ENCODE measurements around the gene FAM83C. TPM values are rescaled to one million over a fixed set of nuclear protein-coding genes. Genes with fewer than 3 reads are reported as not detected.

FAM83C gene
- total and polyA plus RNA-seq, 2 donors (not counting 1 experiment from before 2014, with no cell fraction given), result not detected

DNA sequence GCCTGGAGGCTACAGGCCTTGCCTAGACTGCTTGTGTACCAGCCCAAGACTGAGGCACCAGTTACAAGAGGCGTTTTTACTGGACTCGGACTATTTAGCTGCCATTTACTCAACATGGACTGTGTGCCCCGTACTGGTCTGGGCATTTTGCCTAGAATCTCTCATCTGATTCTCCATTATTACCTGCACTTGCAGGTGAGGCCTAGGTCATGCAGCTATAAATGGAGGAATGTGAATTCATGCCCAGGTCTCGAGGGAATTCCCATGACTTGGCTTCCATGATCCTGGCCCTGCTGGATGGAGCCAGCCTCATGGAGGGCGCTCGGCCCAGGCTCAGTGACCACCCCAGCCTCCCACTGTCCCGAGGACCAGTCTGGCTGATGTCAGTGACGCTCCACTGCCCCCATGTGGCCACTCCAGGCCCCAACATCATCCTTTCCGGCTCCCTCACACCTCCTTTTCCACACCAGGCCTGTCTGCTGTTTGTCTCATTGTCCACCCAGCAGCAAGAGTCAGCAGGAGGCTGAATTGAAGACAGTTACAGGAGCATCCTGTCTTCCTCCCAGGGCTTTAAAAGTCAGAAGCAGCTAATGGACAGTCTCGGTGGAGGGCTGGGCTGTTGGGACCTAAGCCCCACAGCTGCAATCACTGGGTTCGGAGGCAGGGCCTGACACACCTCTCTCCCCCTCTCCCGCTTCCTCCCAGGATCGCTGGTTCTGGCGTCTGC is 23.0 kb downstream of the FAM83C start:
- H3K9me3 ChIP-seq (ENCODE audit: control extremely low read depth in 1 of 3, control insufficient read depth in 2 of 3, insufficient read depth in 1 of 3, low read length in 2 of 3), result no peaks in the 10 kb centered on the region
- Mint-ChIP-seq H3K4me3 (no peak overlapping the region), H3K27ac (no peak overlapping the region), H3K27me3 (no peaks in the 10 kb centered on the region), H3K9me3 (ENCODE audit: insufficient read depth) (no peaks in the 10 kb centered on the region), H3K4me1 (peaks cover 1% of the 10 kb centered on the region)
- H3K4me3 ChIP-seq (ENCODE audit: control extremely low read depth in 1 of 5, extremely low read depth in 1 of 5, insufficient read depth in 1 of 5, low read depth in 2 of 5, low read length in 4 of 5), result no peak overlapping the region
- ATAC-seq (ENCODE audit: low read depth) (peak; percentile 65), DNase-seq (peak; percentile 55)
- H2AFZ ChIP-seq (ENCODE audit: insufficient read depth, low read depth, low read length, poor library complexity, severe bottlenecking), result no peak overlapping the region
- CTCF ChIA-PET, result interaction anchor here (0.6 to 1.9 kb wide), 5 partner anchors 11 to 1949 kb away, joined by 3 to 12 read pairs (median 4); no protein-coding TSS in a partner anchor
- H3K79me2 ChIP-seq (ENCODE audit: control insufficient read depth, insufficient read depth, low read length), result peaks cover 54% of the 10 kb centered on the region
- intact Hi-C loops (cut with micrococcal nuclease), result no loop called here
- no peak overlapping the region for H3K9ac ChIP-seq (ENCODE audit: low read length)
- TF ChIP-seq, protein P1, sequence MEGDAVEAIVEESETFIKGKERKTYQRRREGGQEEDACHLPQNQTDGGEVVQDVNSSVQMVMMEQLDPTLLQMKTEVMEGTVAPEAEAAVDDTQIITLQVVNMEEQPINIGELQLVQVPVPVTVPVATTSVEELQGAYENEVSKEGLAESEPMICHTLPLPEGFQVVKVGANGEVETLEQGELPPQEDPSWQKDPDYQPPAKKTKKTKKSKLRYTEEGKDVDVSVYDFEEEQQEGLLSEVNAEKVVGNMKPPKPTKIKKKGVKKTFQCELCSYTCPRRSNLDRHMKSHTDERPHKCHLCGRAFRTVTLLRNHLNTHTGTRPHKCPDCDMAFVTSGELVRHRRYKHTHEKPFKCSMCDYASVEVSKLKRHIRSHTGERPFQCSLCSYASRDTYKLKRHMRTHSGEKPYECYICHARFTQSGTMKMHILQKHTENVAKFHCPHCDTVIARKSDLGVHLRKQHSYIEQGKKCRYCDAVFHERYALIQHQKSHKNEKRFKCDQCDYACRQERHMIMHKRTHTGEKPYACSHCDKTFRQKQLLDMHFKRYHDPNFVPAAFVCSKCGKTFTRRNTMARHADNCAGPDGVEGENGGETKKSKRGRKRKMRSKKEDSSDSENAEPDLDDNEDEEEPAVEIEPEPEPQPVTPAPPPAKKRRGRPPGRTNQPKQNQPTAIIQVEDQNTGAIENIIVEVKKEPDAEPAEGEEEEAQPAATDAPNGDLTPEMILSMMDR (IDR thresholded peaks at IDR 0.05), result peak; percentile 65
- TF ChIP-seq EZH2 (IDR thresholded peaks at IDR 0.05; ENCODE audit: borderline replicate concordance, insufficient read depth, low read depth, low read length, poor library complexity, severe bottlenecking), result no peak
- peaks cover 0 to 46% of the 10 kb centered on the region in 2 experiments for H3K36me3 ChIP-seq (replicated peaks in 1 of 2; ENCODE audit: control extremely low read depth in 1 of 2, control insufficient read depth in 1 of 2, extremely low read depth in 1 of 2, insufficient read depth in 2 of 2, low read length in 1 of 2)
- H3K27me3 ChIP-seq (replicated peaks in 1 of 4; ENCODE audit: control extremely low read depth in 1 of 4, control insufficient read depth in 3 of 4, insufficient read depth in 4 of 4, low read length in 3 of 4), result no peaks in the 10 kb centered on the region
- no peak overlapping the region for H3K4me2 ChIP-seq (replicated peaks; ENCODE audit: low read depth, low read length, poor library complexity, severe bottlenecking)
- POLR2A ChIA-PET, result no interaction called here
- peaks cover 18% of the 10 kb centered on the region for H4K20me1 ChIP-seq (ENCODE audit: control insufficient read depth, insufficient read depth, low read length, poor library complexity, severe bottlenecking)
- WGBS (ENCODE audit: insufficient coverage), result 78% methylated on average over 14 of the region's 14 CpGs
- H3K4me1 ChIP-seq (ENCODE audit: control insufficient read depth in 2 of 2, insufficient read depth in 2 of 2, low read length in 2 of 2), result no peaks in the 10 kb centered on the region
- no peak overlapping the region for H3K27ac ChIP-seq (ENCODE audit: low read length in 2 of 2)

DNA sequence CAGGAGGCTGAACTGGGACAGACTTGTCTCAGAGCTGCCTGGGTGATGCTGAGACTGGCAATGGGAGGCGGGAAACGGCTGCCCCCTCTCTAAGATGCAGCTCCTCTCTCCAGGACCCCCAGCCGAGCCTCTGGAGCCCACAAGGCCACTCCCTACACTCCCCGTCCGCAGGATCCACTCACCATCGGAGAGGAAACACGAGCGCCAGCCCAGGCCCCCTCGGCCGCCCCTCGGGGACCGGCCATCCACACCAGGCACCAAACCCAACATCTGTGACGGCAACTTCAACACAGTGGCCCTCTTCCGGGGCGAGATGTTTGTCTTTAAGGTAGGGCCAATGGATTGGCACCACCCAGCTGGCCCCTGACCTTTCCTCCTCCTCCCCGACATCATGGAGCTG is 25.1 kb downstream of the FAM83C start:
- H3K9me3 Mint-ChIP-seq (ENCODE audit: insufficient read depth), result no peaks in the 10 kb centered on the region
- intact Hi-C loops (cut with micrococcal nuclease), result no loop called here
- Histone ChIP-seq H3K9me3 (ENCODE audit: control extremely low read depth in 1 of 3, control insufficient read depth in 2 of 3, insufficient read depth in 1 of 3, low read length in 2 of 3) (no peaks in the 10 kb centered on the region), H3K9ac (ENCODE audit: low read length) (no peak overlapping the region), H2AFZ (ENCODE audit: insufficient read depth, low read depth, low read length, poor library complexity, severe bottlenecking) (no peak overlapping the region), H4K20me1 (ENCODE audit: control insufficient read depth, insufficient read depth, low read length, poor library complexity, severe bottlenecking) (peaks cover 26% of the 10 kb centered on the region), H3K4me1 (ENCODE audit: control insufficient read depth in 2 of 2, insufficient read depth in 2 of 2, low read length in 2 of 2) (no peaks in the 10 kb centered on the region), H3K4me3 (ENCODE audit: control extremely low read depth in 1 of 5, extremely low read depth in 1 of 5, insufficient read depth in 1 of 5, low read depth in 2 of 5, low read length in 4 of 5) (no peak overlapping the region), H3K36me3 (replicated peaks in 1 of 2; ENCODE audit: control extremely low read depth in 1 of 2, control insufficient read depth in 1 of 2, extremely low read depth in 1 of 2, insufficient read depth in 2 of 2, low read length in 1 of 2) (peaks cover 0 to 51% of the 10 kb centered on the region in 2 experiments), H3K4me2 (replicated peaks; ENCODE audit: low read depth, low read length, poor library complexity, severe bottlenecking) (no peak overlapping the region), H3K27ac (ENCODE audit: low read length in 2 of 2) (no peak overlapping the region), H3K79me2 (ENCODE audit: control insufficient read depth, insufficient read depth, low read length) (peaks cover 59% of the 10 kb centered on the region), H3K27me3 (replicated peaks in 1 of 4; ENCODE audit: control extremely low read depth in 1 of 4, control insufficient read depth in 3 of 4, insufficient read depth in 4 of 4, low read length in 3 of 4) (no peaks in the 10 kb centered on the region)
- CTCF ChIA-PET, result no interaction called here
- POLR2A ChIA-PET, result no interaction called here
- TF ChIP-seq EZH2 (IDR thresholded peaks at IDR 0.05; ENCODE audit: borderline replicate concordance, insufficient read depth, low read depth, low read length, poor library complexity, severe bottlenecking), result no peak
- TF ChIP-seq, protein P1 (IDR thresholded peaks at IDR 0.05), result no peak
- H3K27me3 Mint-ChIP-seq, result no peaks in the 10 kb centered on the region
- WGBS (ENCODE audit: insufficient coverage), result 97% methylated on average over 15 of the region's 16 CpGs
- no peak for DNase-seq
- H3K27ac Mint-ChIP-seq, result no peak overlapping the region
- H3K4me1 Mint-ChIP-seq, result no peaks in the 10 kb centered on the region
- ATAC-seq (ENCODE audit: low read depth), result no peak
- no peak overlapping the region for H3K4me3 Mint-ChIP-seq
